Measurements from ENCODE around the gene SAMD5.

The SAMD5 gene

GRCh38 chr6:147508042-147508865 is at the start of gene SAMD5:
SAMD5 (plus strand) TSS chr6:147508690; CDS start chr6:147508929, 239 bp downstream.
- DNase-seq (ENCODE audit: low spot score) = peak; percentile 88

- no peak for DNase-seq (ENCODE audit: low spot score)
Observed at GRCh38 chr6:147459780-147460179, 48.7 kb upstream of the SAMD5 start.

GRCh38 chr6:147463651-147464050 is 44.8 kb upstream of the SAMD5 start:
- no peak for DNase-seq (ENCODE audit: low spot score)

GRCh38 chr6:147467428-147467827 is 41.1 kb upstream of the SAMD5 start:
- DNase-seq (ENCODE audit: low spot score) = no peak

GRCh38 chr6:147467886-147468285 is 40.6 kb upstream of the SAMD5 start:
- no peak for DNase-seq (ENCODE audit: low spot score)

GRCh38 chr6:147468634-147469033 is 39.9 kb upstream of the SAMD5 start:
- DNase-seq (ENCODE audit: low spot score) = no peak

- DNase-seq (ENCODE audit: low spot score) = no peak
Observed at GRCh38 chr6:147479857-147480256, 28.6 kb upstream of the SAMD5 start.

- DNase-seq (ENCODE audit: low spot score) = no peak
Observed at GRCh38 chr6:147486683-147487082, 21.8 kb upstream of the SAMD5 start.

- no peak for DNase-seq (ENCODE audit: low spot score)
Observed at GRCh38 chr6:147497472-147497871, 11.0 kb upstream of the SAMD5 start.

- DNase-seq (ENCODE audit: low spot score) = no peak
Observed at GRCh38 chr6:147503587-147503986, 4.9 kb upstream of the SAMD5 start.

- DNase-seq (ENCODE audit: low spot score) = no peak
Observed at GRCh38 chr6:147504848-147505247, 3.6 kb upstream of the SAMD5 start.

GRCh38 chr6:147506704-147507114 is 1.8 kb upstream of the SAMD5 start:
- peak; percentile 85 for DNase-seq (ENCODE audit: low spot score)

- DNase-seq (ENCODE audit: low spot score) = peak; percentile 31
Observed at GRCh38 chr6:147507162-147508041, 1.1 kb upstream of the SAMD5 start.

- DNase-seq (ENCODE audit: low spot score) = peak; percentile 24
Observed at GRCh38 chr6:147508866-147509608, 547 bp downstream of the SAMD5 start.

GRCh38 chr6:147509891-147510290 is 1.4 kb downstream of the SAMD5 start:
- DNase-seq (ENCODE audit: low spot score) = no peak

- no peak for DNase-seq (ENCODE audit: low spot score)
Observed at GRCh38 chr6:147510929-147511590, 2.6 kb downstream of the SAMD5 start.

- DNase-seq (ENCODE audit: low spot score) = no peak
Observed at GRCh38 chr6:147514831-147515230, 6.3 kb downstream of the SAMD5 start.

GRCh38 chr6:147515327-147515726 is 6.8 kb downstream of the SAMD5 start:
- DNase-seq (ENCODE audit: low spot score) = no peak

GRCh38 chr6:147522597-147522996 is 14.1 kb downstream of the SAMD5 start:
- no peak for DNase-seq (ENCODE audit: low spot score)

- DNase-seq (ENCODE audit: low spot score) = no peak
Observed at GRCh38 chr6:147525519-147526209, 17.2 kb downstream of the SAMD5 start.

- no peak for DNase-seq (ENCODE audit: low spot score)
Observed at GRCh38 chr6:147527197-147527596, 18.7 kb downstream of the SAMD5 start.
